HepG2 (cell line): ENCODE measurements around the gene MGLL. TPM values are rescaled to one million over a fixed set of nuclear protein-coding genes. Genes with fewer than 3 reads are reported as not detected.
A peak's percentile ranks its signal among the peaks of the same experiment; 100 is the strongest.

Source experiments
- ATAC-seq: fragments of 200-7000 bp; cut with Tn5 transposase; 3 replicates; pipeline ENCODE4 v1.9.1; 2020; ENCODE audit warnings: mild to moderate bottlenecking, moderate library complexity
- BruUV-seq: library from RNA; stranded (reverse); fragments of 400-500 nt; replicated peaks from 2 replicates; lab custom pipeline; 2021; lab: Mats Ljungman, UMichigan
- CTCF ChIA-PET: fragments of 300-600 bp; formaldehyde crosslinking; extraction: SDS; loops from one replicate; lab custom pipeline; 2021; ENCODE audit warnings: low total read pairs, inconsistent platforms, low intra/inter-chr PET ratio; lab: Yijun Ruan, JAX
- POLR2A ChIA-PET: fragments of 350-600 bp; sonication (Branson Sonifier 250); formaldehyde crosslinking; loops from one replicate; lab custom pipeline; 2020; ENCODE audit warnings: antibody characterized with exemption, inconsistent platforms; lab: Yijun Ruan, JAX
- DNase-seq: peaks from one replicate; pipeline ENCODE4 v3.0.0-alpha.2; 2015; ENCODE audit warnings: low spot score
- FAIRE-seq: peaks from 3 replicates; lab custom pipeline; 2011; peaks lifted over from hg19 to GRCh38; lab: Jason Lieb, UNC
- H2AFZ ChIP-seq: one replicate; pipeline ENCODE4 v1.6.1; 2011; ENCODE audit warnings: low read length, inconsistent platforms
- H3K27ac ChIP-seq: fragments of 300-600 bp; 3 replicates; pipeline ENCODE4 v1.8.0; 2011; ENCODE audit warnings: mixed run types, mild to moderate bottlenecking, mixed read lengths, low read length, inconsistent platforms; ENCODE audit not compliant: insufficient read depth; ENCODE audit errors: extremely low read length
- H3K27me3 ChIP-seq, 2 experiments: fragments of 200-600 bp in 1 of 2; 2 replicates in 1 of 2; 3 replicates in 1 of 2; pipeline versions ENCODE4 v1.6.0 to v1.8.0; 2011; ENCODE audit warnings: low read length in 2 of 2, mild to moderate bottlenecking in 2 of 2, moderate library complexity in 2 of 2, inconsistent platforms in 1 of 2; ENCODE audit not compliant: insufficient read depth in 2 of 2, control insufficient read depth in 1 of 2
- H3K36me3 ChIP-seq, 2 experiments: fragments of 200-600 bp in 1 of 2; replicated peaks in 1 of 2; 2 replicates in 1 of 2; 3 replicates in 1 of 2; pipeline versions ENCODE4 v1.5.1 to v1.8.0; 2011; ENCODE audit warnings: low read length in 2 of 2, inconsistent platforms in 1 of 2; ENCODE audit not compliant: insufficient read depth in 2 of 2, control insufficient read depth in 1 of 2
- H3K4me1 ChIP-seq: 2 replicates; pipeline ENCODE4 v1.5.1; 2012; ENCODE audit warnings: low read length, inconsistent platforms; ENCODE audit not compliant: insufficient read depth
- H3K4me2 ChIP-seq: 2 replicates; pipeline ENCODE4 v1.6.0; 2011; ENCODE audit warnings: low read depth, low read length, inconsistent platforms
- H3K4me3 ChIP-seq, 3 experiments: fragments of 200-600 bp in 1 of 3; sonication (generic), shearing (Covaris generic) in 1 of 3; replicated peaks in 1 of 3; 2 replicates each; pipeline ENCODE4 v1.5.1; 2011 to 2016; ENCODE audit warnings: low read length in 3 of 3, inconsistent platforms in 2 of 3, low read depth in 2 of 3, mild to moderate bottlenecking in 2 of 3, control low read depth in 1 of 3, mixed read lengths in 1 of 3; ENCODE audit not compliant: insufficient read depth in 1 of 3
- H3K79me2 ChIP-seq: one replicate; pipeline ENCODE4 v1.6.1; 2011; ENCODE audit warnings: low read length, inconsistent platforms; ENCODE audit not compliant: insufficient read depth
- H3K9ac ChIP-seq: 2 replicates; pipeline ENCODE4 v1.6.0; 2011; ENCODE audit warnings: mild to moderate bottlenecking, low read depth, low read length, inconsistent platforms; ENCODE audit not compliant: insufficient read depth
- H3K9me3 ChIP-seq: 2 replicates; pipeline ENCODE4 v1.5.1; 2012; ENCODE audit warnings: mild to moderate bottlenecking, low read length
- H4K20me1 ChIP-seq: 2 replicates; pipeline ENCODE4 v1.6.0; 2011; ENCODE audit warnings: inconsistent platforms, mild to moderate bottlenecking, low read length, moderate library complexity; ENCODE audit not compliant: insufficient read depth
- EZH2 ChIP-seq: conservative IDR thresholded peaks from 2 replicates; pipeline ENCODE4 v1.6.1; 2012; ENCODE audit warnings: mild to moderate bottlenecking, low read depth, low read length, moderate library complexity
- FOXM1 ChIP-seq: sonication (generic); formaldehyde crosslinking; IDR thresholded peaks from 2 replicates; pipeline ENCODE4 v1.5.0; 2020; ENCODE audit warnings: missing genetic modification reagents
- HOXA3 ChIP-seq: sonication (generic); formaldehyde crosslinking; IDR thresholded peaks from 2 replicates; pipeline ENCODE4 v1.5.0; 2020; ENCODE audit warnings: missing genetic modification reagents
- KDM6A ChIP-seq: IDR thresholded peaks from 2 replicates; pipeline ENCODE4 v1.6.1; 2016; ENCODE audit warnings: low read depth
- PREB ChIP-seq: sonication (generic); formaldehyde crosslinking; IDR thresholded peaks from 2 replicates; pipeline ENCODE4 v1.4.0; 2020; ENCODE audit warnings: missing genetic modification reagents
- SMARCE1 ChIP-seq: fragments of 450-650 bp; IDR thresholded peaks from 2 replicates; pipeline ENCODE4 v1.6.1; 2017; ENCODE audit warnings: borderline replicate concordance
- SOX5 ChIP-seq: IDR thresholded peaks from 2 replicates; pipeline ENCODE4 v1.6.1; 2016; ENCODE audit warnings: borderline replicate concordance
- TRIM24 ChIP-seq: sonication (generic); formaldehyde crosslinking; IDR thresholded peaks from 2 replicates; pipeline ENCODE4 v1.8.0; 2022; ENCODE audit warnings: mild to moderate bottlenecking, missing genetic modification reagents
- ZBTB20 ChIP-seq: sonication (generic); formaldehyde crosslinking; IDR thresholded peaks from 2 replicates; pipeline ENCODE4 v1.8.1; 2023; ENCODE audit warnings: missing genetic modification reagents, low read depth, mild to moderate bottlenecking, borderline replicate concordance
- ZNF557 ChIP-seq: sonication (generic); formaldehyde crosslinking; IDR thresholded peaks from 2 replicates; pipeline ENCODE4 v1.4.0; 2020; ENCODE audit warnings: missing genetic modification reagents
- ZNF574 ChIP-seq: sonication (generic); formaldehyde crosslinking; IDR thresholded peaks from 2 replicates; pipeline ENCODE4 v1.4.0; 2020; ENCODE audit warnings: missing genetic modification reagents
- ZNF777 ChIP-seq: sonication (generic); formaldehyde crosslinking; IDR thresholded peaks from 2 replicates; pipeline ENCODE4 v1.4.0; 2020; ENCODE audit warnings: missing genetic modification reagents
- WGBS: methylation state at CpG from one replicate; pipeline ENCODE4 v1.1.6; 2017; ENCODE audit warnings: low lambda C conversion rate; 5-methylcytosine and 5-hydroxymethylcytosine counted together
- in situ Hi-C: cut with HindIII; loops from 2 replicates; pipeline ENCODE4 v1.10.0; 2017; ENCODE audit warnings: low pct_unique_long_range_greater_than_20kb; ENCODE audit not compliant: extremely low pct_ligation_motif_present
- intact Hi-C: fragments of 100-400 bp; cut with micrococcal nuclease; formaldehyde crosslinking; loops from one replicate; pipeline ENCODE4 v1.10.0; 2022; ENCODE audit not compliant: unreplicated experiment
- polyA plus RNA-seq, 8 experiments: library from polyadenylated mRNA; depleted of rRNA in 3 of 8; stranded (reverse) in 7 of 8; unstranded in 1 of 8; fragments of >200 nt; fragmentation: Illumina TruSeq in 4 of 8; extraction: Trizol in 4 of 8; gene quantifications; 2 replicates each; pipeline versions ENCODE4 v1.2.1 to v1.2.3, GENCODE V29; 2011 to 2016; ENCODE audit warnings: low read depth in 4 of 8, missing spikeins in 1 of 8, mixed read lengths in 1 of 8; ENCODE audit not compliant: insufficient read depth in 1 of 8
- total RNA-seq, 5 experiments: library from RNA; depleted of rRNA; stranded (reverse); fragments of >200 nt; fragmentation: Illumina TruSeq; extraction: Trizol; gene quantifications; 2 replicates each; pipeline ENCODE4 v1.2.3, GENCODE V29; 2016; ENCODE audit warnings: low read depth in 1 of 5
- TF ChIP-seq, protein P1 (sequence below): sonication (generic); formaldehyde crosslinking; conservative IDR thresholded peaks from 2 replicates; pipeline ENCODE4 v1.5.0; 2020; ENCODE audit warnings: missing genetic modification reagents

Gene MGLL
- total and polyA plus RNA-seq, 2 of the 13 experiments (the other 11 are each of a cell fraction or from before 2014, with no cell fraction given): not detected

DNA sequence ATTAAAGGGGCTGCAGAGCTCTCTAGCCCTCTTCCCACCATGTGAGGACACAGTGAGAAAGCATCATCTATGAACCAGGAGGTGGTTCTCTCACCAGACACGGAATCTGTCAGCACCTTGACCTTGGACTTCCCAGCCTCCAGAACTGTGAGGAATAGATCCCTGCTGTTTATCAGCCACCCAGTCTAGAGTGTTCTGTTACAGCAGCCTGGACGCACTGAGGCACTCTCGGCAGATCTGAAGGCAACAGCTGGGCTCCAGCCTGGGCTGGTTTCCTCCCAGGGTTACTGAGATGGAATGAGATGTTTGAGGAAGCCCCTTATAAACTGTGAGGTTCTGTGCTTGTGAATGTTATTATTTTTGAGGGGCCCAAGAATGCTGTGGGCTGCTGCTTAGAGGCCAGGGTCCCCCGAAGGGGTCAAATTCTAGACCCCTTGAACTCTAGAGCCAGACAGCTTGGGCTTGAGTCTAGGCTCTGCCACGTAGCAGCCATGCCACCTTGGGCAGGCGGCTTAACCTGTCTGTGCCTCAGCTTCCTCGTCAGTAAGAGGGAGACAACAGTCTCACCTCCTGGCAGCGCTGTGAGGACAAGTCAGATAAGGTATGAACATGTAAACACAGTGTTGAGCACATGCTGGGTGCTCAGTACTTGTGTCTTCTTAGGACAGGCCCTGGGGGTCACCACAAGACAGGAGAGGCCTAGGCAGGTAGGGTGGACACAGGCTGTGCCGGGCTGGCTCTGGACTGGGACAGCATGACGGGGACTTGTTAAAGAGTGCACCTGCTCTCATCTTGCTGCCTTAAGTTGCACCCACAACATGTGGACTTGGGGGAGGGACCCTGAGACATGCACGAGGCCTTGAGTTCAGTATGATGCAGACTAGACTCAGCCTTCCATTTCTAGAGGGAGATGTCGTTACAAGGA is 49.2 kb downstream of the MGLL start:
- in situ Hi-C loops (no loop called here), intact Hi-C loops (no loop called here)
- TF ChIP-seq SMARCE1: no peak
- TF ChIP-seq ZNF777 (CRISPR knock-in tag): no peak
- TF ChIP-seq FOXM1 (CRISPR knock-in tag): no peak
- no peak for TF ChIP-seq SOX5 (CRISPR knock-in tag)
- no peak for TF ChIP-seq HOXA3
- no peak for TF ChIP-seq ZBTB20
- TF ChIP-seq KDM6A (CRISPR knock-in tag): no peak
- TF ChIP-seq, protein P1, sequence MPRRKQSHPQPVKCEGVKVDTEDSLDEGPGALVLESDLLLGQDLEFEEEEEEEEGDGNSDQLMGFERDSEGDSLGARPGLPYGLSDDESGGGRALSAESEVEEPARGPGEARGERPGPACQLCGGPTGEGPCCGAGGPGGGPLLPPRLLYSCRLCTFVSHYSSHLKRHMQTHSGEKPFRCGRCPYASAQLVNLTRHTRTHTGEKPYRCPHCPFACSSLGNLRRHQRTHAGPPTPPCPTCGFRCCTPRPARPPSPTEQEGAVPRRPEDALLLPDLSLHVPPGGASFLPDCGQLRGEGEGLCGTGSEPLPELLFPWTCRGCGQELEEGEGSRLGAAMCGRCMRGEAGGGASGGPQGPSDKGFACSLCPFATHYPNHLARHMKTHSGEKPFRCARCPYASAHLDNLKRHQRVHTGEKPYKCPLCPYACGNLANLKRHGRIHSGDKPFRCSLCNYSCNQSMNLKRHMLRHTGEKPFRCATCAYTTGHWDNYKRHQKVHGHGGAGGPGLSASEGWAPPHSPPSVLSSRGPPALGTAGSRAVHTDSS (CRISPR knock-in tag): no peak
- TF ChIP-seq PREB (CRISPR knock-in tag): no peak
- TF ChIP-seq ZNF574 (CRISPR knock-in tag): no peak
- TF ChIP-seq ZNF557 (CRISPR knock-in tag): no peak
- no peak for TF ChIP-seq TRIM24 (CRISPR knock-in tag)
- no peak for TF ChIP-seq EZH2
- H3K4me1 ChIP-seq: no peaks in the 10 kb centered on the region
- 30% methylated on average over 5 of the region's 12 CpGs for WGBS
- no peaks in the 10 kb centered on the region for H3K9me3 ChIP-seq
- no peaks in the 10 kb centered on the region for H4K20me1 ChIP-seq
- no peaks in the 10 kb centered on the region for H3K36me3 ChIP-seq
- no TSS peak for BruUV-seq
- POLR2A ChIA-PET: no interaction called here
- H3K4me3 ChIP-seq: no peak overlapping the region
- no peak overlapping the region for H3K27ac ChIP-seq
- CTCF ChIA-PET: no interaction called here
- H3K4me2 ChIP-seq: no peak overlapping the region
- no peaks in the 10 kb centered on the region for H3K27me3 ChIP-seq
- H2AFZ ChIP-seq: no peak overlapping the region
- H3K79me2 ChIP-seq: no peaks in the 10 kb centered on the region
- ATAC-seq (0 out of 3 replicates have a peak, but pooled peaks have one; percentile 19), DNase-seq (no peak), FAIRE-seq (no peak)
- H3K9ac ChIP-seq: no peak overlapping the region
